Stomach smooth muscle (tissue), 2 donors: Measurements from ENCODE around the gene PAK1IP1.
A peak's percentile ranks its signal among the peaks of the same experiment; 100 is the strongest.
"Not testable (repeated sequence)": the region's sequence is repeated elsewhere in the genome, so short reads cannot be mapped to it uniquely, and the experiment has no call there.

Experiments used
- H3K27ac ChIP-seq: one replicate; pipeline ENCODE4 v1.7.0; 2013; ENCODE audit warnings: mild to moderate bottlenecking, low read length, inconsistent platforms
- H3K27me3 ChIP-seq, 2 donors: one replicate each; pipeline ENCODE4 v1.7.0; 2013; ENCODE audit warnings: low read length in 2 of 2; ENCODE audit not compliant: insufficient read depth in 2 of 2, control insufficient read depth in 1 of 2
- H3K36me3 ChIP-seq, 2 donors: one replicate each; pipeline ENCODE4 v1.7.0; 2013; ENCODE audit warnings: low read length in 2 of 2; ENCODE audit not compliant: control insufficient read depth in 2 of 2, insufficient read depth in 2 of 2
- H3K4me1 ChIP-seq: one replicate; pipeline ENCODE4 v1.7.0; 2013; ENCODE audit warnings: low read length; ENCODE audit not compliant: control insufficient read depth, insufficient read depth
- H3K4me3 ChIP-seq, 2 donors: one replicate each; pipeline ENCODE4 v1.7.0; 2013; ENCODE audit warnings: low read length in 2 of 2
- H3K9ac ChIP-seq, 2 donors: one replicate each; pipeline ENCODE4 v1.7.0; 2013; ENCODE audit warnings: low read length in 2 of 2, mild to moderate bottlenecking in 1 of 2
- H3K9me3 ChIP-seq, 2 donors: one replicate each; pipeline ENCODE4 v1.7.0; 2013; ENCODE audit warnings: low read length in 2 of 2; ENCODE audit not compliant: control insufficient read depth in 2 of 2
- donor health status: healthy.
- donor health status: Pancreatic carcinoma.

The PAK1IP1 gene

GRCh38 chr6:10722820-10723566 lies 28.2 kb downstream of the PAK1IP1 start, which contains the start of gene TMEM14C:
TMEM14C (plus strand) TSS chr6:10723070; CDS start chr6:10724614, 1,544 bp downstream.
- peaks cover 2 to 6% of the 10 kb centered on the region in 2 donors for H3K36me3 ChIP-seq
- H3K4me1 ChIP-seq = peaks cover 36% of the 10 kb centered on the region

GRCh38 chr6:10723567-10723881 lies 28.8 kb downstream of the PAK1IP1 start:
- no peaks in the 10 kb centered on the region for H3K9me3 ChIP-seq
- H3K9ac ChIP-seq = peak overlapping the region; percentile 86 to 92
- no peaks in the 10 kb centered on the region for H3K27me3 ChIP-seq
- H3K27ac ChIP-seq = peak overlapping the region; percentile 78
- peak overlapping the region; percentile 80 to 86 for H3K4me3 ChIP-seq
- peaks cover 36% of the 10 kb centered on the region for H3K4me1 ChIP-seq
- H3K36me3 ChIP-seq = peaks cover 2 to 10% of the 10 kb centered on the region in 2 donors

More at GRCh38 chr6:10722820-10723566, 28.2 kb downstream of the PAK1IP1 start, which contains the start of gene TMEM14C:
- peak within 1 kb of the TSS; percentile 80 to 86 for H3K4me3 ChIP-seq
- peak within 1 kb of the TSS; percentile 86 to 92 for H3K9ac ChIP-seq
- H3K27me3 ChIP-seq = no peaks in the 10 kb centered on the region
- H3K27ac ChIP-seq = peak within 1 kb of the TSS; percentile 78
- no peaks in the 10 kb centered on the region for H3K9me3 ChIP-seq

GRCh38 chr6:10725044-10725443 lies 30.3 kb downstream of the PAK1IP1 start:
- H3K9ac ChIP-seq = peak overlapping the region in 1 of 2 donors; percentile 86
- peaks cover 33% of the 10 kb centered on the region for H3K4me1 ChIP-seq
- H3K27me3 ChIP-seq = no peaks in the 10 kb centered on the region
- no peaks in the 10 kb centered on the region for H3K9me3 ChIP-seq
- peaks cover 3 to 10% of the 10 kb centered on the region in 2 donors for H3K36me3 ChIP-seq
- H3K27ac ChIP-seq = no peak overlapping the region
- peak overlapping the region in 1 of 2 donors; percentile 29 for H3K4me3 ChIP-seq

- H3K9ac ChIP-seq = no peak overlapping the region
- H3K4me1 ChIP-seq = peaks cover 29% of the 10 kb centered on the region
- H3K27me3 ChIP-seq = no peaks in the 10 kb centered on the region
- no peak overlapping the region for H3K27ac ChIP-seq
- no peaks in the 10 kb centered on the region for H3K9me3 ChIP-seq
- H3K4me3 ChIP-seq = no peak overlapping the region
- H3K36me3 ChIP-seq = peaks cover 6 to 15% of the 10 kb centered on the region in 2 donors
Observed at GRCh38 chr6:10725716-10726115, 30.9 kb downstream of the PAK1IP1 start.

GRCh38 chr6:10730254-10730653 lies 35.5 kb downstream of the PAK1IP1 start:
- Histone ChIP-seq H3K9ac (no peak overlapping the region), H3K9me3 (no peaks in the 10 kb centered on the region), H3K4me1 (no peaks in the 10 kb centered on the region), H3K4me3 (no peak overlapping the region), H3K27me3 (no peaks in the 10 kb centered on the region), H3K27ac (no peak overlapping the region), H3K36me3 (peaks cover 21 to 29% of the 10 kb centered on the region in 2 donors)

GRCh38 chr6:10733151-10733715 lies 38.5 kb downstream of the PAK1IP1 start:
- Histone ChIP-seq H3K4me1 (no peaks in the 10 kb centered on the region), H3K9me3 (no peaks in the 10 kb centered on the region), H3K9ac (no peak overlapping the region), H3K36me3 (peaks cover 19 to 21% of the 10 kb centered on the region in 2 donors), H3K27ac (no peak overlapping the region), H3K4me3 (no peak overlapping the region), H3K27me3 (no peaks in the 10 kb centered on the region)

GRCh38 chr6:10733863-10734262 lies 39.1 kb downstream of the PAK1IP1 start:
- Histone ChIP-seq H3K9me3 (no peaks in the 10 kb centered on the region), H3K27me3 (no peaks in the 10 kb centered on the region), H3K27ac (no peak overlapping the region), H3K4me3 (no peak overlapping the region), H3K9ac (no peak overlapping the region), H3K4me1 (no peaks in the 10 kb centered on the region), H3K36me3 (peaks cover 19% of the 10 kb centered on the region in 2 donors)

GRCh38 chr6:10736731-10737130 lies 42.0 kb downstream of the PAK1IP1 start:
- H3K4me1 ChIP-seq = no peaks in the 10 kb centered on the region
- H3K9ac ChIP-seq = no peak overlapping the region
- H3K36me3 ChIP-seq = peaks cover 12 to 17% of the 10 kb centered on the region in 2 donors
- no peaks in the 10 kb centered on the region for H3K9me3 ChIP-seq
- H3K27me3 ChIP-seq = no peaks in the 10 kb centered on the region
- no peak overlapping the region for H3K27ac ChIP-seq
- no peak overlapping the region for H3K4me3 ChIP-seq

- no peaks in the 10 kb centered on the region for H3K4me1 ChIP-seq
- H3K9me3 ChIP-seq = no peaks in the 10 kb centered on the region
- H3K4me3 ChIP-seq = no peak overlapping the region
- no peaks in the 10 kb centered on the region for H3K27me3 ChIP-seq
- H3K9ac ChIP-seq = no peak overlapping the region
- peaks cover 2 to 8% of the 10 kb centered on the region in 2 donors for H3K36me3 ChIP-seq
- no peak overlapping the region for H3K27ac ChIP-seq
Observed at GRCh38 chr6:10740061-10740460, 45.3 kb downstream of the PAK1IP1 start.

- not testable (repeated sequence) for H3K9ac ChIP-seq, H3K4me1 ChIP-seq, H3K9me3 ChIP-seq, H3K4me3 ChIP-seq, H3K27ac ChIP-seq, H3K36me3 ChIP-seq, H3K27me3 ChIP-seq
Observed at GRCh38 chr6:10741643-10742042, 46.9 kb downstream of the PAK1IP1 start.

- H3K9ac ChIP-seq = no peak overlapping the region
- H3K9me3 ChIP-seq = no peaks in the 10 kb centered on the region
- H3K4me1 ChIP-seq = peaks cover 3% of the 10 kb centered on the region
- H3K27me3 ChIP-seq = no peaks in the 10 kb centered on the region
- no peak overlapping the region for H3K27ac ChIP-seq
- H3K36me3 ChIP-seq = peaks cover 2 to 9% of the 10 kb centered on the region in 2 donors
- H3K4me3 ChIP-seq = no peak overlapping the region
Observed at GRCh38 chr6:10742251-10742650, 47.5 kb downstream of the PAK1IP1 start.
